Activated CD8-positive, alpha-beta memory T cell treated with anti-CD3 and anti-CD28 coated beads, Interleukin-2, amount 50 U/mL, for 4 hours (primary cell): Measurements from ENCODE around the gene PUM1.
"Not testable (repeated sequence)": the region's sequence is repeated elsewhere in the genome, so short reads cannot be mapped to it uniquely, and the experiment has no call there.

ENCODE experiments used
- DNase-seq: peaks from one replicate; pipeline ENCODE4 v3.0.0-alpha.2; 2020

Gene PUM1

GRCh38 chr1:31065310-31066217 is at the start of gene PUM1:
PUM1 (minus strand) TSS chr1:31065717; CDS start chr1:31059566, 6,151 bp downstream.
- peak; percentile 98 for DNase-seq

GRCh38 chr1:31112266-31112935 is 46.9 kb upstream of the PUM1 start:
- no peak for DNase-seq

- no peak for DNase-seq
Measured at GRCh38 chr1:31111290-31111951, 45.9 kb upstream of the PUM1 start.

- no peak for DNase-seq
Measured at GRCh38 chr1:31110846-31111245, 45.3 kb upstream of the PUM1 start.

- no peak for DNase-seq
Measured at GRCh38 chr1:31108861-31109260, 43.3 kb upstream of the PUM1 start.

GRCh38 chr1:31105646-31106045 is 40.1 kb upstream of the PUM1 start:
- no peak for DNase-seq

- DNase-seq: no peak
Measured at GRCh38 chr1:31102501-31102950, 37.0 kb upstream of the PUM1 start.

- DNase-seq: no peak
Measured at GRCh38 chr1:31101147-31101502, 35.6 kb upstream of the PUM1 start.

GRCh38 chr1:31099293-31100032 is 33.9 kb upstream of the PUM1 start:
- DNase-seq: no peak

GRCh38 chr1:31095985-31096384 is 30.5 kb upstream of the PUM1 start:
- no peak for DNase-seq

GRCh38 chr1:31095298-31095981 is 29.9 kb upstream of the PUM1 start:
- no peak for DNase-seq

GRCh38 chr1:31088081-31088480 is 22.6 kb upstream of the PUM1 start:
- not testable (repeated sequence) for DNase-seq

GRCh38 chr1:31084782-31085569 is 19.5 kb upstream of the PUM1 start:
- DNase-seq: no peak

- no peak for DNase-seq
Measured at GRCh38 chr1:31082385-31082784, 16.9 kb upstream of the PUM1 start.

GRCh38 chr1:31073044-31073443 is 7.5 kb upstream of the PUM1 start:
- DNase-seq: no peak

GRCh38 chr1:31072304-31072746 is 6.8 kb upstream of the PUM1 start:
- no peak for DNase-seq

- DNase-seq: no peak
Measured at GRCh38 chr1:31069392-31069791, 3.9 kb upstream of the PUM1 start.

- no peak for DNase-seq
Measured at GRCh38 chr1:31064718-31065309, 703 bp downstream of the PUM1 start.

- DNase-seq: no peak
Measured at GRCh38 chr1:31064111-31064717, 1.3 kb downstream of the PUM1 start.

- DNase-seq: no peak
Measured at GRCh38 chr1:31063631-31064030, 1.9 kb downstream of the PUM1 start.
